ENCODE results near the gene HIC2. TPM values are rescaled to one million over a fixed set of nuclear protein-coding genes. Genes with fewer than 3 reads are reported as not detected.
A peak's percentile ranks its signal among the peaks of the same experiment; 100 is the strongest.
"Not testable (repeated sequence)": the region's sequence is repeated elsewhere in the genome, so short reads cannot be mapped to it uniquely, and the experiment has no call there.

Gene HIC2
- total RNA-seq, 1 donor from 2014 or later, result 6.4 TPM

GRCh38 chr22:21416375-21416774, 796 bp upstream of the HIC2 start:
- H3K4me1 Mint-ChIP-seq; H3K9me3 Mint-ChIP-seq; H3K27ac Mint-ChIP-seq; H3K4me3 Mint-ChIP-seq; H3K36me3 Mint-ChIP-seq (ENCODE audit: low read depth); intact Hi-C loops (cut with micrococcal nuclease); H3K27me3 Mint-ChIP-seq: not testable (repeated sequence)
- peak; percentile 59 for DNase-seq

- H3K36me3 Mint-ChIP-seq (ENCODE audit: low read depth); H3K9me3 Mint-ChIP-seq; H3K4me1 Mint-ChIP-seq; H3K27ac Mint-ChIP-seq; intact Hi-C loops (cut with micrococcal nuclease); H3K27me3 Mint-ChIP-seq: not testable (repeated sequence)
- H3K4me3 Mint-ChIP-seq, result peak overlapping the region; percentile 57
- peak; percentile 70 for DNase-seq
Measured at GRCh38 chr22:21417853-21418252, 682 bp downstream of the HIC2 start.

DNA sequence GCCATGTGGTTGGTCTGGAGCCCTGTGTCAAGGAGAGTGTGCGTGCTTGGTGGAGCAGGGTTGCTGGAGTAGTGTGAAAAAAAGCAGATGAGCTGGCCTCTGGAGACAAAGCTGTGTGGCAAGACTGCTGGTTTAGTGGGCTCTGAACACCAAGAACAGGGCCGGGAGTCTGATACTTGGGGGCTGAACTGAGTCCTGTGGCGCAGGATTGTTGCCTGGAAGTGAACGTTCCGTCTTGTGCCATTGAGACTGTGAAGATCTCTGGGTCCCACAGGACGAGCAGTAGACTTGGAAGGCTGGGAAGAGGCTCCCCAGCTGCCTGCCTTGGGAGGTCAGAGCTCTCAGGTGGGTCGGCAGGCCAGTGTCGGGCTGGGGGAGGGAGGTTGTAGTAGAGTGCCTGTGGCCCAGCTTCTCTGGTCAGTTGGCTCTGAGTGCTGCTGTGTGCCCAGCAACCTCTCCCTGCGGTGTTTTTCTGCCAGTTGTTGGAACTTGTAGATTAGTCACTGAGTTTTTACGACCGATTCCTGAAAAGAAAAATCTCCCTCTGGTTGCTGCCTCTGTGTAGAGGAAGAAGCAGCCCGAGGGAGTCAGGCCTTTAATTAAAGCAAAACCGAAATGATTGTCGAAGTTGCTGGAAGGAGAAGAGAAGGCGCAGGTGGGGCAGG, 1.9 kb downstream of the HIC2 start:
- H3K4me1 Mint-ChIP-seq; H3K27ac Mint-ChIP-seq; intact Hi-C loops (cut with micrococcal nuclease); H3K9me3 Mint-ChIP-seq; H3K36me3 Mint-ChIP-seq (ENCODE audit: low read depth); H3K4me3 Mint-ChIP-seq; H3K27me3 Mint-ChIP-seq: not testable (repeated sequence)
- DNase-seq, result peak; percentile 54

DNA sequence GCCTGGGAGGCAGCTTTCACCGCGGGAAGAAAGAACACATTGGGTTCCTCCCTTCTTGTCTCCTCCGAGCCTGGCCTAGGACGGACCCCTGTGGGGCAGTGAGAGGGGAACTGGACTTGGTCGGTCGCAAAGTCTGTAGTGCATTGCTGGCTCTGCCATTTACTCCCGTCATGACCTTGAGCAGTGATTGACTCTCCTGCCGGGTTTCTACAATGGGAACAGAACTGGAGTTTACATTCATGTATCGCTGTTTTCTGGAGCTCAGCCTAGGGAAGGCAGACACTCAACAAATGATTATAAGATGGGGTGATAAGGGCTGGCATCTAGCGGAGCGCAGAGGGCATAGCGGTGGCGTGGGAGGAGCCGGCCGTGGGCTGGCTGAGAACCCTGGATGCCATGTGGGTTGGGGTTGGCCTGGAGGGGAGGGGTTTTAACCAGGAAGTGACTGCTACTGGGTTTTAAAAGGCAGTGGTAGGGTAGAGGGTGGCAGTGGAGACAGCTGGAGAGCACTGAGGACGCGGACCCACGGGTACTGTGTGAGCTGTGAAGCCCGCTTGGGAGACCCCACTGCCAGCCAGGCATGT, 3.1 kb downstream of the HIC2 start:
- H3K4me3 Mint-ChIP-seq; H3K36me3 Mint-ChIP-seq (ENCODE audit: low read depth); H3K27me3 Mint-ChIP-seq; H3K9me3 Mint-ChIP-seq; H3K4me1 Mint-ChIP-seq; H3K27ac Mint-ChIP-seq; intact Hi-C loops (cut with micrococcal nuclease): not testable (repeated sequence)
- peak; percentile 56 for DNase-seq

GRCh38 chr22:21424084-21424709, 7.0 kb downstream of the HIC2 start:
- H3K27ac Mint-ChIP-seq; DNase-seq; H3K9me3 Mint-ChIP-seq; H3K4me3 Mint-ChIP-seq; H3K27me3 Mint-ChIP-seq; intact Hi-C loops (cut with micrococcal nuclease); H3K4me1 Mint-ChIP-seq; H3K36me3 Mint-ChIP-seq (ENCODE audit: low read depth): not testable (repeated sequence)

- H3K4me1 Mint-ChIP-seq; H3K27me3 Mint-ChIP-seq; H3K9me3 Mint-ChIP-seq; intact Hi-C loops (cut with micrococcal nuclease); H3K4me3 Mint-ChIP-seq; H3K27ac Mint-ChIP-seq; DNase-seq; H3K36me3 Mint-ChIP-seq (ENCODE audit: low read depth): not testable (repeated sequence)
Measured at GRCh38 chr22:21434378-21435233, 17.4 kb downstream of the HIC2 start.

GRCh38 chr22:21435998-21436810, 19.0 kb downstream of the HIC2 start:
- H3K36me3 Mint-ChIP-seq (ENCODE audit: low read depth); H3K4me3 Mint-ChIP-seq; H3K27me3 Mint-ChIP-seq; intact Hi-C loops (cut with micrococcal nuclease); H3K27ac Mint-ChIP-seq; H3K9me3 Mint-ChIP-seq; H3K4me1 Mint-ChIP-seq: not testable (repeated sequence)
- peak; percentile 14 for DNase-seq

DNA sequence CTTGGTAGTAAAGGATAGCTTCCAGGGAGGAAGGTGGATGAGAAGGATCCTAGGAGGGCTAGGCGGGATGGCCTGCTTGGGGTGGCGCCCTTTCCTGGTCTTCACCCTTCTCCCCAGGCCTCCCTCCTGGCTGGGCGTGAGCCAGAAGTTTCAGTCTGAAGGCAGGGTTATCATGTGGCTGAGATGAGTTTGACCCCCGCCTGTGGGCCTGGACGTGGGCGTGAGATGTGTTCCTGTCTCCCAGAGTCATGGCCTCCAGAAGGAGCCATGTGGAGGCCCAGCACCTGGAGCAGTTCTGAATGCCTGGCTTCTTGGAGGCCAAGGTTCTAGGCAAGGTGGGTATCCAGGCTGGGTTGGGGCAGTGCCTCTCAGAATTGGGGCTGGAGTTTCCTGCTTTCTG, 20.8 kb downstream of the HIC2 start:
- H3K4me1 Mint-ChIP-seq; H3K4me3 Mint-ChIP-seq; H3K27ac Mint-ChIP-seq; intact Hi-C loops (cut with micrococcal nuclease); H3K9me3 Mint-ChIP-seq; H3K36me3 Mint-ChIP-seq (ENCODE audit: low read depth); H3K27me3 Mint-ChIP-seq: not testable (repeated sequence)
- DNase-seq, result peak; percentile 45

DNA sequence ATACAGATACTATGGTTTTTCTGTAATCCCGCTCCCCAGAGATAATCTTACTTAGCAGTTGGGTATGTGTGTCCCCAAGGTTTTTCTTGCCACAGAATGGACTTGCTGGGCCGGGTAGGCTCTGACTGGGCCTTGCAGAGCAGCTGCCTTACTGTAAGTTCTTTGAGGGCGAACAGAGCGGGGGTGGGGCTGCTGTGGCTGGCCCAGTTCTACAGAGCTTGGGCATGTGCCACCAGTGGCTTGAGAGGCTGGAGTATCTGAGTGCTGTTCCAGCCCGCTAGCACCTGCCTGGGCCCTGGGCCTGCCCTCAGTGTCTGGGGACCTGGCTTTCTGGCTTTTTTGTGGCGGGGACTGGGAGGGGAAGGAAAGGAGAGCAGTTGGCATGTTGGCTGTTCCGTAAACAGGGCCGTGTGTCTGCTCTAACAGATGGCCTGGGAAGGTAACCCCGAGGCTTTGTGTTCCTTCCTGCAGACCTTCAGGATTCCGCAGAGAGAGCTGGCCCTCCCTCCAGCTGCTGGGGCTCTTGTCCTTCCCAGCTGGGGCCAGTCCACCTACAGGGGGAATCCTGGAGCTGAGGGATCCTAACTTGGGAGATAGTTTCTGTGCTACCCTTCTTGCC, 23.0 kb downstream of the HIC2 start:
- intact Hi-C loops (cut with micrococcal nuclease); DNase-seq; H3K4me1 Mint-ChIP-seq; H3K9me3 Mint-ChIP-seq; H3K4me3 Mint-ChIP-seq; H3K27me3 Mint-ChIP-seq; H3K36me3 Mint-ChIP-seq (ENCODE audit: low read depth); H3K27ac Mint-ChIP-seq: not testable (repeated sequence)

GRCh38 chr22:21440676-21441075, 23.5 kb downstream of the HIC2 start:
- H3K36me3 Mint-ChIP-seq (ENCODE audit: low read depth); H3K4me1 Mint-ChIP-seq; H3K9me3 Mint-ChIP-seq; DNase-seq; H3K27me3 Mint-ChIP-seq; H3K4me3 Mint-ChIP-seq; intact Hi-C loops (cut with micrococcal nuclease); H3K27ac Mint-ChIP-seq: not testable (repeated sequence)

DNA sequence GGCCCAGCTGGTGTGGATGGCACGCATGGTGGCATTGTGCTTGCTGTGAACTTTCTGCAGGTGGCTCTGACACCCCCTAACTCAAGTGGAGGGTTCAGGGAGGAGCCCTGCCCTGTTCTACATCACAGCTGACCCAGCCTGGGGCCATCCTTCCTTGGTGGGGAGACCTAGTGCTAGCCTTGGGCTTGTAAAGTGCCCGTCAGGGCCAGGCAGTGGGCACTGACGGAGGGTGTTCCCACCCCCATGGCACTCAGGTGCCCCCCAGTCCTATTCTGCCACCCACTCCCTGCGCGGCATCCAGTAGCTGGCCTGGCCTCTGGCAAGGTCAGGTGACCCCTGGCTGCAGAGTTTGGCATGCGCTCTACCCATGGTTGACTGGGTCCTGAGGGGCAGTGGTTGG, 24.0 kb downstream of the HIC2 start:
- H3K4me3 Mint-ChIP-seq; H3K36me3 Mint-ChIP-seq (ENCODE audit: low read depth); H3K4me1 Mint-ChIP-seq; intact Hi-C loops (cut with micrococcal nuclease); H3K27me3 Mint-ChIP-seq; H3K27ac Mint-ChIP-seq; H3K9me3 Mint-ChIP-seq: not testable (repeated sequence)
- DNase-seq, result peak; percentile 39

- H3K27ac Mint-ChIP-seq; H3K9me3 Mint-ChIP-seq; H3K27me3 Mint-ChIP-seq; H3K4me1 Mint-ChIP-seq; intact Hi-C loops (cut with micrococcal nuclease); H3K36me3 Mint-ChIP-seq (ENCODE audit: low read depth); DNase-seq; H3K4me3 Mint-ChIP-seq: not testable (repeated sequence)
Measured at GRCh38 chr22:21442123-21442522, 25.0 kb downstream of the HIC2 start.

GRCh38 chr22:21442646-21443045, 25.5 kb downstream of the HIC2 start:
- H3K4me1 Mint-ChIP-seq; H3K36me3 Mint-ChIP-seq (ENCODE audit: low read depth); intact Hi-C loops (cut with micrococcal nuclease); H3K9me3 Mint-ChIP-seq; H3K4me3 Mint-ChIP-seq; H3K27me3 Mint-ChIP-seq; H3K27ac Mint-ChIP-seq: not testable (repeated sequence)
- peak; percentile 32 for DNase-seq
